Measurements from ENCODE around the gene SLAMF1. TPM values are rescaled to one million over a fixed set of nuclear protein-coding genes. Genes with fewer than 3 reads are reported as not detected.
A peak's percentile ranks its signal among the peaks of the same experiment; 100 is the strongest.

The SLAMF1 gene
- total and polyA plus RNA-seq, 8 donors = 0.16 to 0.47 (median 0.38) TPM; not detected in 1

DNA sequence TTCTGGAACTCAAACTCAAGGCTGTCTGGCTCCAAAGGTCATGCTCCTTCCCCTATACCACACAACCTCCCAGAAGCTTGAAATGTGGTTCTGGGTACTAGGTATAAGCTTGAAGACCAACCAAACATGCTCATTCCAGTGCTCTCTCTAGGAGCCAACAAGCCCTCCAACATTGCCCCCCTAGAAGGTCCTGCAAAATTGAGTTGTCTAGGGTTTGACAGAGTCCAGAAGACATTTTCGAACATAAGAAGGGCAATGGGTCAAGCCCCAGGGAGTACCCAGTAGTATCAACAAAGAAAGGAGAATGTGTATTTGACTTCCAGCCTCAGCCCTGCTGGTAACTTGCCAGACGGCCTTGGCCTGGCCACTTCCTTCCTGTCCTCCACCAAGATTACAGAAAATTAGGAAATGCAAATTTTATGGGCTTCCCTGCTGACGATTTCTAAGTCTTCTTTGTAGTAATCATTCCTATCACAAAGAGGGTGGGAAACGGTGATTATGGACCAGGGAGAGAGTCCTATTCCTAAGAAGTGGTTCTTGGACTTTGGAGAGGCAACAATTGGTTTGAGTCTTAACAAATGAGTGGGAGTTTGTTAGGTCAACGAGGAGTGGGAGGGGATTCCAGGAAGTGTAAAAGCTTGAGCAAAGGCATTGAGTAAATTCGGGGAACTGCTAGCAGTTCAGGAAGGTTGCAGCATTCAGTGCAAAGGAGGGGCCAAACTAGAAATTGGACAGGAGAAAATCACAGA is 18.7 kb upstream of the SLAMF1 start:
- ATAC-seq = peak in 2 of 4 donors; percentile 47 to 80
- WGBS, 2 donors = 37 to 43% methylated on average over 6 of the region's 6 CpGs
- Histone ChIP-seq H3K9me3 (no peaks in the 10 kb centered on the region), H3K27ac (peak overlapping the region in 1 of 4 donors; percentile 15), H3K4me1 (no peaks in the 10 kb centered on the region), H3K36me3 (no peaks in the 10 kb centered on the region), H3K27me3 (no peaks in the 10 kb centered on the region), H3K4me3 (no peak overlapping the region)
- TF ChIP-seq, protein P1, sequence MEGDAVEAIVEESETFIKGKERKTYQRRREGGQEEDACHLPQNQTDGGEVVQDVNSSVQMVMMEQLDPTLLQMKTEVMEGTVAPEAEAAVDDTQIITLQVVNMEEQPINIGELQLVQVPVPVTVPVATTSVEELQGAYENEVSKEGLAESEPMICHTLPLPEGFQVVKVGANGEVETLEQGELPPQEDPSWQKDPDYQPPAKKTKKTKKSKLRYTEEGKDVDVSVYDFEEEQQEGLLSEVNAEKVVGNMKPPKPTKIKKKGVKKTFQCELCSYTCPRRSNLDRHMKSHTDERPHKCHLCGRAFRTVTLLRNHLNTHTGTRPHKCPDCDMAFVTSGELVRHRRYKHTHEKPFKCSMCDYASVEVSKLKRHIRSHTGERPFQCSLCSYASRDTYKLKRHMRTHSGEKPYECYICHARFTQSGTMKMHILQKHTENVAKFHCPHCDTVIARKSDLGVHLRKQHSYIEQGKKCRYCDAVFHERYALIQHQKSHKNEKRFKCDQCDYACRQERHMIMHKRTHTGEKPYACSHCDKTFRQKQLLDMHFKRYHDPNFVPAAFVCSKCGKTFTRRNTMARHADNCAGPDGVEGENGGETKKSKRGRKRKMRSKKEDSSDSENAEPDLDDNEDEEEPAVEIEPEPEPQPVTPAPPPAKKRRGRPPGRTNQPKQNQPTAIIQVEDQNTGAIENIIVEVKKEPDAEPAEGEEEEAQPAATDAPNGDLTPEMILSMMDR (IDR thresholded peaks at IDR 0.05) = no peak
- intact Hi-C loops (cut with DNase I) = no loop called here
- no peak for DNase-seq
- FAIRE-seq = no peak

DNA sequence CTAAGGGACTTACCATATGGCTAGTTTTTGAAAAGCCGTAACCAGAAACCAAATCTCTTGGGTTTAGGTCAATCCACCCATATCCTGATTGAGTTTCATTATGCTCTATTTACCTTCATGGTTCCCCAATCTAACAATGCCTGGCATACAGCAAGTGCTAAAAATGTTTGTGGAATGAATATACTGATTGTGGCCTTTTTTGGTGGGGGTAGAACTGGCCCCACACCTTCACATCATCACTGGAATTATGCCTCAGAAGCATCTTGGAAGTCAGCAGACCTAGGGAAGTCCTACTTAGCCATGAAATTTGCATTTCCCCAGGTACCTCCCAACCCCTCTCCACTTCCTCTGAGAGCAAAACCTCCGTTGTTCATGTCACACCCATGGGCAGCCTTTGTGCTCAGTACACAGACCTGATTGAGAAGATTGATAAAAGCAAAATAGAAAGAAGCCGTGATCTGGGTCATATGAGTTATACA is 17.8 kb upstream of the SLAMF1 start:
- no peaks in the 10 kb centered on the region for H3K36me3 ChIP-seq
- no peaks in the 10 kb centered on the region for H3K4me1 ChIP-seq
- intact Hi-C loops (cut with DNase I) = no loop called here
- WGBS, 2 donors = 83 to 85% methylated on average over 3 of the region's 3 CpGs
- DNase-seq = no peak
- TF ChIP-seq, protein P1 (IDR thresholded peaks at IDR 0.05) = no peak
- H3K9me3 ChIP-seq = no peaks in the 10 kb centered on the region
- H3K27ac ChIP-seq = no peak overlapping the region
- ATAC-seq = no peak
- no peak overlapping the region for H3K4me3 ChIP-seq
- H3K27me3 ChIP-seq = no peaks in the 10 kb centered on the region
- FAIRE-seq = no peak

DNA sequence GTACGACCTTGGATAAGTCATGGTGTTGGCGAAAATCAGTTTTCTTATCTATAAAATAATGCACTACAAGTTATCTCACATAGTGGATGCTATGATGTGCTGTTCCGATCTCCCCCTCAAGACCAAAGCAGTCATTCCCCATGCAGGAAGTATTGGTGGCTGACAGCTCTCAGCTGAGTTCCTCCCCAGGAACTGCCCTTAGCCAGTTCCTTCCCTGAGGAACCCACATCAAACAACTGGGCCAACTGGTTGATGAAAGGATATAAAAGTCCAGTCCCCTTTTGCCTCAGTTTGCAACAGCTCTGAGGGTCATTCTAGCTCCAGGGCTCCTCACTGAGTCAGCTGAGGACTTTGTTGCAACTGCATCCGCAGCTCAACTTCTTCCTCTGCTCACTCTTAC is 16.1 kb upstream of the SLAMF1 start:
- no peak for FAIRE-seq
- H3K4me3 ChIP-seq = no peak overlapping the region
- no peaks in the 10 kb centered on the region for H3K4me1 ChIP-seq
- intact Hi-C loops (cut with DNase I) = no loop called here
- WGBS, 2 donors = 65 to 77% methylated on average over 4 of the region's 4 CpGs
- DNase-seq = no peak
- TF ChIP-seq, protein P1 (IDR thresholded peaks at IDR 0.05) = no peak
- H3K27ac ChIP-seq = no peak overlapping the region
- H3K36me3 ChIP-seq = no peaks in the 10 kb centered on the region
- H3K9me3 ChIP-seq = no peaks in the 10 kb centered on the region
- no peak for ATAC-seq
- no peaks in the 10 kb centered on the region for H3K27me3 ChIP-seq

DNA sequence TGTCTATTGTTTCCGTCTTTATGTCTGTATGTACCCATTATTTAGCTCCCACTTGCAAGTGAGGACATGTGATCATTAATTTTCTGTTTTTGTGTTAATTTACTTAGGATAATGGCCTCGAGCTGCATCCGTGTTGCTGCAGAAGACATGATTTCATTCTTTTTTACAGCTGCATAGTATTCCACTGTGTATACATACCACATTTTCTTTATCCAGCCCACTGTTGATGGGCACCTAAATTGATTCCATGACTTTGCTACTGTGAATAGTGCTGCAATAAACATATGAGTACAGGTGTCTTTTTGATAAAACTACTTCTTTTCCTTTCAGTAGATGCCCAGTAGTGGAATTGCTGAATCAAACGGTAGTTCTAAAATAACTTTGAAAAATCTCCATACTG is 12.7 kb upstream of the SLAMF1 start:
- no peak for FAIRE-seq
- no peaks in the 10 kb centered on the region for H3K36me3 ChIP-seq
- no peak overlapping the region for H3K4me3 ChIP-seq
- intact Hi-C loops (cut with DNase I) = no loop called here
- no peak overlapping the region for H3K27ac ChIP-seq
- TF ChIP-seq, protein P1 (IDR thresholded peaks at IDR 0.05) = no peak
- WGBS, 2 donors = 79 to 89% methylated on average over 4 of the region's 4 CpGs
- no peaks in the 10 kb centered on the region for H3K4me1 ChIP-seq
- no peaks in the 10 kb centered on the region for H3K27me3 ChIP-seq
- ATAC-seq = no peak
- no peaks in the 10 kb centered on the region for H3K9me3 ChIP-seq
- no peak for DNase-seq

DNA sequence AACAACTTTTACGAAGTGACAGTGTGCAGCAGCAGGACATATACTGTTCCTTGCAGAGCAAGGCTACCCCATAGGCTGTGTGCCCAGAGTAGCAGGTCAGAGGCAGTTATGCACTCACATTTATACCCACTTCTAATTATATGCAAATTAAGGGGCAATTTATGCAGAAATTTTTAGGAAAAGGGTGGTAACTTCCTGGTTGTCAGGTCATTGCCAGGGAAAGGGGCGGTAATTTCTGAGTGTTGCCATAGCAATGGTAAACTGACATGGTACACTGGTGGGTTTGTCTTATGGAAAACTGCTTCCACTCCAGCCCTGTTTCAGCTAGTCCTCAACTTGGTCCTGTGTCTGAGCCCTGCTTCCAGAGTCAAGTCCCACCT is 12.0 kb upstream of the SLAMF1 start:
- H3K27me3 ChIP-seq = no peaks in the 10 kb centered on the region
- H3K27ac ChIP-seq = no peak overlapping the region
- ATAC-seq (no peak), FAIRE-seq (no peak), DNase-seq (no peak)
- TF ChIP-seq, protein P1 (IDR thresholded peaks at IDR 0.05) = no peak
- 87 to 96% methylated on average over 2 of the region's 2 CpGs for WGBS, 2 donors
- H3K9me3 ChIP-seq = no peaks in the 10 kb centered on the region
- H3K4me3 ChIP-seq = no peak overlapping the region
- intact Hi-C loops (cut with DNase I) = no loop called here
- no peaks in the 10 kb centered on the region for H3K36me3 ChIP-seq
- no peaks in the 10 kb centered on the region for H3K4me1 ChIP-seq
